ENCODE data around the gene PAX2.

The PAX2 gene

GRCh38 chr10:100737355-100738054 is 7.9 kb upstream of the PAX2 start:
- intact Hi-C loops (cut with DNase I): no loop called here
- peak in 2 of 10 donors; percentile 39 to 63 for DNase-seq

- peak in 1 of 10 donors; percentile 44 for DNase-seq
- intact Hi-C loops (cut with DNase I): no loop called here
These were observed 7.1 kb upstream of the PAX2 start for GRCh38 chr10:100738055-100738827.

- intact Hi-C loops (cut with DNase I): loop anchor here (5.0 to 10.0 kb wide), 2 partner anchors 135 to 177 kb away; no protein-coding TSS in a partner anchor
- DNase-seq: peak in 2 of 10 donors; percentile 74 to 80
These were observed 5.6 kb upstream of the PAX2 start for GRCh38 chr10:100739517-100740368.

- intact Hi-C loops (cut with DNase I): loop anchor here (5.0 to 10.0 kb wide), 2 partner anchors 134 to 178 kb away; no protein-coding TSS in a partner anchor
These were observed 4.7 kb upstream of the PAX2 start for GRCh38 chr10:100740476-100741377.

GRCh38 chr10:100741378-100742075 is 3.9 kb upstream of the PAX2 start:
- no peak for DNase-seq
- intact Hi-C loops (cut with DNase I): loop anchor here (5.0 to 10.0 kb wide), 2 partner anchors 133 to 179 kb away; no protein-coding TSS in a partner anchor

More at GRCh38 chr10:100740476-100741377, 4.7 kb upstream of the PAX2 start:
- DNase-seq: peak in 1 of 10 donors; percentile 29

- intact Hi-C loops (cut with DNase I): loop anchor here (5.0 to 10.0 kb wide), 2 partner anchors 133 to 180 kb away; no protein-coding TSS in a partner anchor
- DNase-seq: peak in 1 of 10 donors; percentile 8
These were observed 3.2 kb upstream of the PAX2 start for GRCh38 chr10:100742076-100742771.

GRCh38 chr10:100742936-100743335 is 2.4 kb upstream of the PAX2 start:
- intact Hi-C loops (cut with DNase I): loop anchor here (5.0 to 10.0 kb wide), 2 partner anchors 132 to 181 kb away; no protein-coding TSS in a partner anchor

GRCh38 chr10:100743626-100744135 is 1.7 kb upstream of the PAX2 start:
- intact Hi-C loops (cut with DNase I): loop anchor here (5.0 to 10.0 kb wide), 2 partner anchors 131 to 181 kb away; no protein-coding TSS in a partner anchor
- peak in 4 of 10 donors; percentile 14 to 87 (median 47) for DNase-seq

More at GRCh38 chr10:100742936-100743335, 2.4 kb upstream of the PAX2 start:
- peak in 1 of 10 donors; percentile 25 for DNase-seq

- intact Hi-C loops (cut with DNase I): loop anchor here (5.0 to 10.0 kb wide), 2 partner anchors 130 to 182 kb away; no protein-coding TSS in a partner anchor
- DNase-seq: peak in 1 of 10 donors; percentile 65
These were observed 1.0 kb upstream of the PAX2 start for GRCh38 chr10:100744136-100744986.

- intact Hi-C loops (cut with DNase I): loop anchor here (10.0 kb wide), 1 partner anchor 129 kb away; no protein-coding TSS in a partner anchor
- peak in 1 of 10 donors; percentile 68 for DNase-seq
These were observed 751 bp downstream of the PAX2 start for GRCh38 chr10:100745882-100746783.

- DNase-seq: peak in 1 of 10 donors; percentile 18
- intact Hi-C loops (cut with DNase I): loop anchor here (10.0 kb wide), 1 partner anchor 128 kb away; no protein-coding TSS in a partner anchor
These were observed 1.5 kb downstream of the PAX2 start for GRCh38 chr10:100746784-100747455.

GRCh38 chr10:100747456-100748230 is 2.3 kb downstream of the PAX2 start:
- intact Hi-C loops (cut with DNase I): loop anchor here (10.0 kb wide), 1 partner anchor 127 kb away; no protein-coding TSS in a partner anchor
- peak in 1 of 10 donors; percentile 77 for DNase-seq

- peak in 1 of 10 donors; percentile 63 for DNase-seq
- intact Hi-C loops (cut with DNase I): loop anchor here (10.0 kb wide), 1 partner anchor 126 kb away; no protein-coding TSS in a partner anchor
These were observed 3.1 kb downstream of the PAX2 start for GRCh38 chr10:100748231-100749058.

Data from posterior cingulate gyrus (tissue), 11 donors.